Activated T-helper 1 cell treated with anti-CD3 and anti-CD28 coated beads, Interleukin-2, amount 50 U/mL, for 16 hours (primary cell): ENCODE measurements around the gene PLD3.
A peak's percentile ranks its signal among the peaks of the same experiment; 100 is the strongest.

Source experiments
- DNase-seq, 2 donors: peaks; one replicate each; pipeline ENCODE4 v3.0.0-alpha.2; 2020; ENCODE audit warnings: low read depth in 1 of 2, low spot score in 1 of 2

Gene PLD3

DNA sequence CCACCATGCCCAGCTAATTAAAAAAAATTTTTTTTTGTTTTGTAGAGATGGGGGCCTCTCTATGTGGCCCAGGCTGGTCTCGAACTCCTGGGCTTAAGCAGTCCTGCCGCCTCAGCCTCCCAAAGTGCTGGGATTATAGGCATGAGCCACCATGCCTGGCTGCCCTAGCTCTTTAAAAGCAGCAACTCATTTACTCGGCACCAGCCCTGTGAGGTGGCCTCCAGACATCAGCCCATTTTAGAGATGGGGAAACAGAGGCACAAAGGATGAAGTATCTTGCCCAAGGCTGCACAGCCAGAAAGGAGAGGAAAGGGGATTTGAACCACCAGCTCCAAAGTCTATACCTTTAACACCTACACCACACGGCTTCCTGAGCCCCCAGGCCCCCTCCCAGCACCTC lies 64.4 kb downstream of the PLD3 start:
- no peak for DNase-seq

DNA sequence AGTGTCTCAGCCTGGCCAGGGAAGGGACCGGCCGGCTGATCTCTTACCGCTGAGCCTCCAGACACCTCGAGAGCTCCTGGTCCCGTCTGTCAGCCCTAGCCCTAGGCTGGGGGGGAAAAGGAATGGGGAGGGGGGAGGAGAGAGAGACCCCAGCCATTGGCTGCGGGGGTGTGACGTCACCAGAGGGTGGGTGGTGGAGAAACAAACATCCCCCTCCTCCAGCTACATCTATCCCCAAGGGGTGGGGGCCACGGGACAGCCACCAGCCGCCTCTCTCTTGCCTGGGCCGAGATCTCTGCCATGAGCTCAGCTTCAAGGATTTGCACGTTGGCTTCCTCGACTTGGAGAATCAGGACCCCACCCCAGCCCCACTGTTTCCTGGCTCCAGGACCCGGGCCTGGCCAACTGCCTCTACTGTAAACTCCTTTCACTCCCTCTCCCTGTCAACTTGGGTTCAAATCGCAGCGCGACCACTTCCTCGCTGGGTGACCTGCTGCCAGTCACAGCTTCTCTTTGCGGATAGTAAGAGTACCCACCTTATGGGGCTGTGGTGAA lies 64.9 kb downstream of the PLD3 start, which contains the start of gene PRX:
Gene PRX, minus strand, starts transcription at position 88 of the 555 bp plus-strand sequence. CDS start 5,446 bp downstream, outside the sequence.
- DNase-seq, result no peak

DNA sequence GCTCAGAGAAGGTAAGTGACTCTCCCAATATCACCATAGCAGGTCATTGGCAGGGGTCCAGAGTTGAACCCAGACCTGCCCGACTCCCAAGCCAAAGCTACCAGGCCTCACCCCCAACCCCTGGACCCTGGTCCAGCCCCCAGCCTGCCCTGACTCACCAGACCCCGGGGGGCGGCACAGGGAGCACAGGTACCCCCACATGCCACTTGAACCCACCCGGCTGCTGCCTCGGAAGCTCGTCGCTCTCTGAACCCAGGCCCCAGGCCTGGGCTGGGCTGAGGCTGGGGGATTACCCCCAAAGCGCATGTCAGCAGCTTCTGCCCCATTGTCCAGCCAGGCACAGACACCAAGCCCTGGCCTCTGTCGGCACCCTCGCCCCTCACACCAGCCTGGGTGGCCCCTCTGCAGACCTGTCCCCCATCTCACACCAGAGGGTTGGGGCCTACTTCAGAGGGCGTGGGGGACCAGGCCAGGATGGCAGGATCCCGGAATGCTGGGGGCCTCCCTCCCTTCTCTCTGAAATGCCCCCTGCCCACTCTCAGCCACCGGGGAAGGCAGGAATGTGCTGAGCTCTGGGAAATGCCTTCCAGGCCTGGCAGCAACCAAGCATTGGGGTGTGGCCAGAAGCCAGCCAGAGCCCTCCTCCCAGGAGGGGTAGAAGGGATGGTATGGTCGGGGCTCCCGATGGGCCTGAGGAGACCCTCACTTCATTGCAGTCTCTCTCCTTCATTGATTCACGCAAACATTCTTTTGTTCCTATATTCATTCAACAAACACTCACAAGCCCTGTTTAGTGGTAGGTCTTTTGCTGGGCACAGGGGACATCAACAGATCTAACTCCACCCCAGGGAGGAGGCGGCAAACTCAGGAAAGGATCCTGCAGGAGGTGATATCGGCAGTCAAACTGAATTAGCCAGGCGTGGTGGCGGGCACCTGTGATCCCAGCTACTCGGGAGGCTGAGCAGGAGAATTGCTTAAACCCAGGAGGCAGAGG lies 66.3 kb downstream of the PLD3 start:
- DNase-seq, result no peak

DNA sequence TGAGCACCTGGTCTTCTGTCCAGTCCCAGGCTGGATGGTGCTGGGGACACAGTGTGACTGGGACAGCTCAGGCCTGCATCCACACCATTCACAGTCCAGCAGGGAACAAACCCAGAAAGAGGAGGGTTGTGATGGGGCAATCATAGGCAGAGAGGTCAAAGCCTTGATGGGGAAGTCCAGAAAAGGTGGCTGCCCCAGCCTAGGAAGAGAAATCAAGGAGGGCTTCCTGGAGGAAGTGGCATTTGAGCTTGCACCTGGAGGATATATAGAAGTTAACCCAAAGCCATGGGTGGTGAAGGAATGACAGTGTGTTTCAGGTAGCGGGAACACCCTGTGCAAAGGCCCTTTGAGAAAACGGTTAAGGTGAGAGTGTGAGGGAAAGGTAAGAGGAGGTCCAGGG lies 67.3 kb downstream of the PLD3 start:
- DNase-seq, result no peak

DNA sequence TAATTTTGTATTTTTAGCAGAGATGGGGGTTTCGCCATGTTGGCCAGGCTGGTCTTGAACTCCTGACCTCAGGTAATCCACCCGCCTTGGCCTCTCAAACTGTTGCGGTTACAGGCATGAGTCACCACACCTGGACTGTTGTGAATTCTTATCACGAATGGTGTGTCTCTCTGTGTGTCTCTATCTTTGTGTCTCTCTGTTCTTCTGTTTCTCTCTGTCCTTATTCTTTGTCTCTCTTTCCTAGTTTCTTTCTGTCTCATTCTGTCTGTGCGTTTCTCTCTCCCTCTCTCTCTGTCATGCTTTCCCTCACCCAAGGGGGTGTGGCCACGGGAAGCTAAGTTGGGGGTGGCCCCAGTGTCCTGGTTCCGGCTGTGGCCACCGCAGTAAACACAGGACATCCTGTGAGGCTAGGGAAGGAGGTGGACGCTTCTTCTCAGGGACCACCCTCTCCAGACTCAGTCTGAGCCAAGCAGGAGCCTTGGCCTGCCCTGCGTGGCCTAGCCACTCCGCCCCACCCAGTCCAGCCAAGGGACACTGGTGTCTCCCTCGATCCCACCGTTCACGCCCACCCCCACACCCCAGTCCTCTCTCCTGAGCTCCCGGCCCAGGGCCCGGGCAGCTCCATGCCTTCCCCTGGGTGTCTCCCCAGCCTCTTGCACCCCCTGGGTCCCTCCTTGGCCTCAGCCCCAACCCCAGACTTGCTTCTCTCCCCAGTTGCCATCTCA lies 68.6 kb downstream of the PLD3 start:
- DNase-seq, result no peak

DNA sequence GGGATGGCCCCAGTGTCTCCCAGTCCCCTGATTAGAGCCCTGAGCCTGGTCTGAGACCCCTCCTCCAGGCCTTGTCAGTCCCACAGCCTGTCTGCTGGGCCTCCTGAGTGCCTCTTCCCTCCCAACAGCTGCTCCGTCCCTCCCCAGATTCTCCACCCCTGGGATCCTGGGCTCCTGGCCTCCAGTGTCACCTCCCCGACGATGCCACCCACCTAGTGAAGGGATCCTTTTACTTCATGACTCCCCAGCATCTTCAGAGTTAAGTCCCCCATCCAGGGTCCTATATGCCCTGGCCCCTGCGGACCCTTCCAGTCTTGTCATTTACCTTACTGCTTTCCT lies 69.1 kb downstream of the PLD3 start:
- DNase-seq, result no peak

DNA sequence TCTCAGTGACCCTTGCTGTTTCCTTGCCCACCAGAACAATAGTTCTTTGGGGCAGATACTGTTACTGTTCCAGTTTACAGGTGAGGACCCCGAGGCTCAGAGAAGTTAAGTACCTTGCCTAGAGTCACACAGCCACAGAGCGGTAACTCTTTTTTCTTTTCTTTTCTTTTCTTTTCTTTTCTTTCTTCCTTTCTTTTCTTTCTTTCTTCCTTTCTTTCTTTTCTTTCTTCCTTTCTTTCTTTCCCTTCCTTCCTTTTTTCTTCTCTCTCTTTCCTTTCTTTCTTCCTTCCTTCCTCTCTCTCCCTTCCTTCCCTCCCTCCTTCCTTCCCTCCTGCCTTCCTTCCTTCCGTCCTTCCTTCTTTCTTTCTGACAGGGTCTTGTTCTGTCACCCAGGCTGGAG lies 69.5 kb downstream of the PLD3 start:
- no peak for DNase-seq

DNA sequence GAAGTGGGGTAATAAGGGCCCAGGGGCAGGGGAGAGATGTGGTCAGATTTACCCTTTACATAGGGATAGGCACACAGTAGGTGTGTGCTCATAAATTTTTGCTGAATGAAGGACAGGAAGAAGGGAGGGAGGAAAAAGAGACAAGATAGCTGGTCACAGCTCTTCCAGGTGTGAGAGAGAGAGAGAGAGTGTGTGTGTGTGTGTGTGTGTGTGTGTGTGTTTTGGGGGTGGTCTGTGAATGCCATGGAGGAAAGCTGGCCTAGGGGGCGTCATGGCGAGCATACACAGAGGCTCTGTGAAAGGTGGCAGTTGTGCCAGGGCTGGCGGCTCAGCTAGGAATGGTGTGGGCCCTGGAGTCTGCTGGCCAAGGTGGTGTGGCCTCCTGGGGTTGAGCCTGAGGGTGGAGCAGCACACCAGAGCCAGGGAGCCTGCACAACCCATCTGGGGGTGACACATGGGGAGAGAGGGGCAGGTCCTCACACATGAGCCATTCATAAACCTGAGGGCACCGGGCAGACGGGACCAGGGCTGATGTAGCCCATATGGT lies 70.6 kb downstream of the PLD3 start:
- no peak for DNase-seq

DNA sequence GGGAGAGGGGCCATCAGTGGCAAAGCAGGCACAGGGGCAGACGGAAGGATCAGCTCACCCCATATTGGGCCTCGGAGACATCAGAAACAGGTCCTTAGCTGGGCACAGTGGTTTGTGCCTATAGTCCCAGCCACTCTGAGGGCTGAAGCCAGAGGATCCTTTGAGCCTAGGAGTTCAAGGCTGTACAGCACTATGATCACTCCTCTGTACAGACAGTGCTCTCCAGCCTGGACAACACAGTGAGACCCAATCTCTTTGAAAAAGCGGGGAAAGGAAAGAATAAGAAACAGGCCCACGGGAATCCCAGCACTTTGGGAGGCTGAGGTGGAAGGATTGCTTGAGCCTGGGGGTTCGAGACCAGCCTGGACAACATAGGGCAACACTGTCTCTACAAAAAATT lies 71.3 kb downstream of the PLD3 start:
- DNase-seq, result no peak

DNA sequence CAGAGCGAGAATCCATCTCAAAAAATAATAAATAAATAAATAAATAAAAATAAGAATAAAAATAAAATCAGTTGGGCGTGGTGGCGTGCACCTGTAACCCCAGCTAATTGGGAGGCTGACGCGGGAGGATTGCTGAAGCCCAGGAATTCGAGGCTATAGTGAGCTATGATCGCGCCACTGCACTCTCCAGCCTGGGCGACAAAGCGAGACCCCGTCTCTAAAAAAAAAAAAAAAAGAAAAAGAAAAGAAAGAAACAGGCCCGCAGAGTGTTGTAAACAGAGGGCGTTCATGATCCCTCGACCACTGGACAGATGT lies 71.9 kb downstream of the PLD3 start:
- DNase-seq, result no peak

DNA sequence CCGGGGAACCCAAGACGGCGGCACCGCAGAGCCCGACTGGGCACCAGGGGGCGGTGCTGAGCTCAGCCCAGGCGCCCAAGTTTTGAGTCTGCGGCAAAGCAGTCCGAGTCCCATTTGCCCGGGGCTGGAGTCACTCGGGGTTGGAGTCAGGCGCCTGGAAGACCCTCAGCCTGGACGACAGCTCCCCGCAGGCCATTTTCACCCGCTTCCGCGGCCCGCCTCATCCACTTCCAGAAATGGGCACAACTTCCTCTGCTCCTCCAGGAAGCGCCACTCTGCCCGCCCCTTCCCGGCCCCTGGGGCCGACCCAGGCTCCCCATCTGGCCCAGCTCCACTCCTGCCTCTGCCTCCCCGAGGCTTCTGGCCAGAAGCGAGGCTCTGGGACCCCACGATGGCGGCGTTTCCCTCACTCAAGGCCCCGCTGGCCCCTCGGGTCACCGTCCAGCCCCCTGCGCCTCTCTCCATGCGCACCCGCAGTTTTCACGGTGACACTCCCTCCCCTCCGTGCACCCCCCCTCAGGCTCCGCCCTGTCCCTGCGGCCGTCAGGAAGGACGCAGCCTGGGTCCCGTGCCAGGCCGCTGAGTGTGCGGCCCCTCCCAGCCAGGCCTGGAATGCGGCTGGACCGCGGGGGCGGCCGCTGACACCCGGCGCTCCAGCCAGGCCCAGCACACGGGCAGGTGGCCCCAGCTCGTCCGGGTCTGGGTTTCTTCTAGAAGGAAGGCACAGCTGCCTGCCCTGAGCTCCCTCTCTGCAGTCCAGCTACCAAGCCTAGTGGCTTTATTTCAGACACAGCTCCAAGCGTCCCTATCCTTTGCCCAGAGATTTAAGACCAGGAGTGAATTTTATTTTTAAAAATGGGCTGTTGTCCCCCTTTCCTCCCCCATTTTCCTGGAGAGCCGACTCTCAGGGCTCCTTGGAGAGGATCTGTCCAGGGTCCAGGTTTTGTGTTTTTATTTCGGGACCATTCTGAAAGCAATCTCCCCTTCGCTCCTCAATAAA lies 72.6 kb downstream of the PLD3 start:
- peak; percentile 48 to 63 for DNase-seq

DNA sequence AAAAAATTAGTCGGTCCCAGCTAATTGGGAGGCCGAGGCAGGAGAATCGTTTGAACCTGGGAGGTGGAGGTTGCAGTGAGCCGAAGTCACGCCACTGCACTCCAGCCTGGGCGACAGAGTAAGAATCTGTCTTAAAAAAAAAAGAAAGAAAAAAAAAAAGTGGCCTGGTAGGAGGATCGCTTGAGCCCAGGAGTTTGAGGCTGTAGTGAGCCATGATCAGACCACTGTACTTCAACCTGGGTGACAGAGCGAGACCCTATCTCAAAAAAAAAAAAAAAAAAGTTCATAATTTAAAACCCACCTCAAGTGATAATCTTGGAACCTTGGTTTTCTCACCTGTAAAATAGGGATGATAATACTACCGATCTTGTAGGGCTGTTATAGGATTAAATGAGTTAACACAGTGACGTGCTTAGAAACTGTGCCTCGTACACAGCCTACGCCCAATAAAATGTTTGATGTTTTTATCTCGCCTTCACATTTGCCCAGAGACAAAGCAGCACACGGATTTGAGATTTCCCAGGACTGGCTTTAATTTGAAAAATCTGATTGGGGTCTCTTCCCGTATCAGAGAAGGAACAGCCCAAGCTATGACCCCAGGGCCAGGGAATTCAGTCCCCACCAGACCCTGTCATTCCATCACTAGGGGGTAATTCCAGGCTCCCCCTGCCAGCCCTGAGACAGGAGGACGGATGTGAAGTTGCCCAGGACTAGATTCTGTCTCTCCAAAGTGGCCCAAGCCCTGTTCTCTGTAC lies 73.7 kb downstream of the PLD3 start:
- no peak for DNase-seq

DNA sequence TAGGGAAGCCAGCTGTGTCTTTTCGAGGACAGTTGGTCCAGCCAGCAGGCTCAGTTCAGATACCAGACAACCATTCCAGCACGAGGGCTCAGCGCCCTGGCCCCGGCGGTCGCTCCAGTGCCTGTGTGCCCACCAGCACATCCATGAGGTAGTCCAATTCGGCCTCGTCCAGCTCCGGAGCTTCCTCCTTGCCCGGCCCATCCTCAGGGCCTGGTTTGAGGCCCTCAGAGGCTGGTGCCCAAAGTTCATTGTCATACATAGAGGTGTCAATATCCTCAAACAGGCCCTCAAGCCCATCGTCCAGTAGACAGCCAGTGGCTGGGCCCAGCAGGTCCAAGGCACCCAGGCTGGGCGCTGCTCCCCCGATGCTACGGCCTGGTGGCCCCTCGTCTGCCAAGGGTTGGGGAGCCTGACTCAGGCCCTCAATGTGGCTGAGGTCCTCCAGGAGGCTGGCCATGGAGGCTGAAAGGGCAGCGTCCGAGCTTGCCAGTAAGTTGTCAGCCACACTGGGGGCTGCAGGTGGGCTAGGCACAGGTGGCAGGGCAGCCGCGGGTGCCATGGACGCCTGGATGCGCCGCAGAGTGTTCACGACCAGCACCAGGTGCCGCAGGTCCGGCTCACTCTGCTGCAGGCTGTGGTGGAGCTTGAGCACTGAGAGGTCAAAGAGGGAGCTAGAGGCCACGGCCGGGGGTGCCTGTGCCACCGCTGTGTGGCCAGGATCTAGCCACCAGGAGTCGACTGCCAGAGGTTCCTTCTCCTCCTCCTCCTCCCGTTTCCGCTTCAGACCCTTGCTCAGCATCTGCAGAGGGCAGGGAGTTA lies 74.5 kb downstream of the PLD3 start:
- no peak for DNase-seq

DNA sequence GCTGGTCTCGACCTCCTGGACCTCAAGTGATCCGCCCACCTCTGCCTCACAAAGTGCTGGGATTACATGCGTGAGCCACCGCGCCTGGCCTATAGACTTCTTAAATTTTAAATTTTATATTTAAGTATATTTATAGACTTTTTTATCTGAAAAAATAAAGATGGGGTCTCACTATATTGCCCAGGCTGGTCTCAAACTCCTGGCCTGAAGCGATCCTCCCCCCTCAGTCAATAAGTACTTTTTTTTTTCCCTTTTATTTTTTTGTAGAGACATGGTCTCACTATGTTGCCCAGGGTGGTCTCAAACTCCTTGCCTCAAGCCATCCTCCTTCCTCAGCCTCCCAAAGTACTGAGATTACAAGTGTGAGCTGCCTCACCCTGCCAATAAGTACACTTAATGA lies 75.4 kb downstream of the PLD3 start:
- DNase-seq, result no peak

DNA sequence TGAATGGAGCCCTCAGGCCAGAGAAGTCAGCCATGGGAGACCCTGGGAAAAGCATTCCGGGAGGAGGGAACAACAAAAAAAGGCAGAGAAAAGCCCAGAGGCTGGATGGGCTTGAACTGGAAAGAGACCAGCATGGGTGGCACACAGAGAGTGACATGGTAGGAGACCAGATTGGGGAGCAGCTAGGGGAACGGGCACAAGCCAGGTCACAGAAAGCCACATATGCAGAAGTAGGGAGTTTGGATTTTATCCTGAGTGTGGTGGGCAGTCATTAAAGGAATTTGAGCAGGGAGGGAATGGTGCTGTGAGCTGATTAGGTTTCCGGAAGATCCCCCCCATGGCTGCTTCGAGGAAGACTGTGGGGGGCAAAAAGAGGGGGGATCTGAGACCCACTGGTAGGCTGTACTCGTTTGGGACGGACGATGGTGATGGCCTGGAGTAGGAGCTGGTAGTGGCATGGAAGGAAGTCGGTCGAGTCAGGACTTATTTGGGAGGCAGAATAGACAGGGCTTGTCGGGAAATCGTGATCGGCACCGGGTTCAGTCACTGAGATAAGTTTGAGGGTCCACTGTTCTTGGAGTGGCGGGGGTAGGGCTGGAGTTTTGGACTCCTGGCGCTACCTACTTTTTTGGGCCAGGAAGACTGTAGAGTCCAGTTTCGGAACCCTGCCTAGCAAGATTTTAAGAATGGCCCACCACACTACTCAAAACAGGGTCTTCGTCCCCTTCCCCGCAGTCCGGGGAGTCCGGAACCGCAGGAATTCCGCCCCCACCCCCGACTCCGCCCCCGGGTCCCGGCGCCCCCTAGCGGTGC lies 76.3 kb downstream of the PLD3 start:
- no peak for DNase-seq

DNA sequence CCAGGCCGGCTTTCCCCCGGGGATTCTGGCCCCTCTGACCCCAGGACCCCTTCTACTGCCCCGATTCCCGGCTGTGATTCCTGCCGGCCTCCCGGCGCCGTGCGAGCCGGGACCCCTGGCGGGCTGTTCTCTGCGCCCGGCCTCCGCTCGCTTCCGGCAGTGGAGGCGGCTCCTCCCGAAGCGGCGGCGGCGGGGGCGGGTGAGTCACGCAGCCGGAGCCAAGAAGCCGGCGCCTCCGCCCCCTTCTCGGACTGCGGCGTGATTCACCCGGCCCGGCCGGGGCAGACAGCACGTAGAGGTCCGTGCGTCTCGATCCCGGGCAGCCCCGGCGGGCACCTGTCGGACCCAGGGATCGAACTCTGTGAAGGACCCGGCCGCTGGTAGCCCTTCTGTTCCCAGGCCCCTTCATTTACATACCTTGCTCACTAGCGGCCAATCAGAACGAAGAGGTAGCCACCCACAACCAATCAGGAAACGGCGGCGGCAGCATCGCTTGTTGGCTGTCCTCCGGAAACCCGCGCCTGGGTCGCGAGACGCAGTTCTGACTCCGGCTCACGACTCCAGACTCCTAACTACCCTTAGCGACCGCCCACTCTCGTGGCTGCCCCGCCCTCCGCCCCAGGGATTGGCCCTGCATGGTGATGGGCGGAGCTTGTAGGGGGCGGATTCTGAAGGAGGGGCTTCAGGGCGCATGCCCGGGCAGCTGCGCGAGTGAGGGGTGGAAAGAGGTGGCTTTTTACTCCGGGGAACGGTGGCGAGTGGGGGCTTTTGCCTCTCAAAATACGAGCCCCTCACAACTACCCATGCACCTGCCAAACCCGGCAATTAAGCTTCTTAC lies 77.2 kb downstream of the PLD3 start, which contains the start of gene SERTAD1:
Gene SERTAD1, minus strand, starts transcription at position 543 of the 838 bp plus-strand sequence. CDS start 2,446 bp downstream, outside the sequence.
- DNase-seq, result peak; percentile 100
